ENCODE data around the gene IL36RN. TPM values are rescaled to one million over a fixed set of nuclear protein-coding genes. Genes with fewer than 3 reads are reported as not detected.

The IL36RN gene
- total and polyA plus RNA-seq, 9 donors, result not detected

DNA sequence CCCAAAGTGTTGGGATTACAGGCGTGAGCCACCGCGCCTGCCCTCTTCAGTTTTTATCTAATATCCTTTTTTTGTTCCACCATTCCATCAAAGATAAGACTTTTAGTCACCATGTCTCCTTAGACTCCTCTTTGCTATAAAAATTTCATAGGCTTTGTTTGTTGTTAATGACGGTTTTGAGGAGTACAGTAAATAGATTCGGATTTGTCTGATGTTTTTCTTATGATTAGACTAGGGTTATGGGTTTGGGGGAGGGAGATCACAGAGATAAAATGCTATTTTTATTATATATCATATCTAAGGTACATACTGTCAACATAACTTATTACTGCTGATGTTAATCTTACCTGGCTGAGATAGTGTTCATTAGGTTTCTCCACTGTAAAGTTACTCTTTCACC, 12.5 kb upstream of the IL36RN start:
- DNase-seq, result no peak
- Histone ChIP-seq H3K27me3 (no peaks in the 10 kb centered on the region), H3K4me1 (ENCODE audit: insufficient read depth) (no peaks in the 10 kb centered on the region), H3K36me3 (no peaks in the 10 kb centered on the region), H3K4me3 (no peak overlapping the region), H3K9me3 (no peaks in the 10 kb centered on the region), H3K27ac (no peak overlapping the region)
- 77 to 82% (median 81%) methylated on average over 5 of the region's 5 CpGs for WGBS, 3 donors
- no peak for TF ChIP-seq EP300 (IDR thresholded peaks at IDR 0.05)
- TF ChIP-seq POLR2A (IDR thresholded peaks at IDR 0.05), result no peak
- TF ChIP-seq, protein P1, sequence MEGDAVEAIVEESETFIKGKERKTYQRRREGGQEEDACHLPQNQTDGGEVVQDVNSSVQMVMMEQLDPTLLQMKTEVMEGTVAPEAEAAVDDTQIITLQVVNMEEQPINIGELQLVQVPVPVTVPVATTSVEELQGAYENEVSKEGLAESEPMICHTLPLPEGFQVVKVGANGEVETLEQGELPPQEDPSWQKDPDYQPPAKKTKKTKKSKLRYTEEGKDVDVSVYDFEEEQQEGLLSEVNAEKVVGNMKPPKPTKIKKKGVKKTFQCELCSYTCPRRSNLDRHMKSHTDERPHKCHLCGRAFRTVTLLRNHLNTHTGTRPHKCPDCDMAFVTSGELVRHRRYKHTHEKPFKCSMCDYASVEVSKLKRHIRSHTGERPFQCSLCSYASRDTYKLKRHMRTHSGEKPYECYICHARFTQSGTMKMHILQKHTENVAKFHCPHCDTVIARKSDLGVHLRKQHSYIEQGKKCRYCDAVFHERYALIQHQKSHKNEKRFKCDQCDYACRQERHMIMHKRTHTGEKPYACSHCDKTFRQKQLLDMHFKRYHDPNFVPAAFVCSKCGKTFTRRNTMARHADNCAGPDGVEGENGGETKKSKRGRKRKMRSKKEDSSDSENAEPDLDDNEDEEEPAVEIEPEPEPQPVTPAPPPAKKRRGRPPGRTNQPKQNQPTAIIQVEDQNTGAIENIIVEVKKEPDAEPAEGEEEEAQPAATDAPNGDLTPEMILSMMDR (IDR thresholded peaks at IDR 0.05), result no peak
- intact Hi-C loops (cut with DNase I), result no loop called here

DNA sequence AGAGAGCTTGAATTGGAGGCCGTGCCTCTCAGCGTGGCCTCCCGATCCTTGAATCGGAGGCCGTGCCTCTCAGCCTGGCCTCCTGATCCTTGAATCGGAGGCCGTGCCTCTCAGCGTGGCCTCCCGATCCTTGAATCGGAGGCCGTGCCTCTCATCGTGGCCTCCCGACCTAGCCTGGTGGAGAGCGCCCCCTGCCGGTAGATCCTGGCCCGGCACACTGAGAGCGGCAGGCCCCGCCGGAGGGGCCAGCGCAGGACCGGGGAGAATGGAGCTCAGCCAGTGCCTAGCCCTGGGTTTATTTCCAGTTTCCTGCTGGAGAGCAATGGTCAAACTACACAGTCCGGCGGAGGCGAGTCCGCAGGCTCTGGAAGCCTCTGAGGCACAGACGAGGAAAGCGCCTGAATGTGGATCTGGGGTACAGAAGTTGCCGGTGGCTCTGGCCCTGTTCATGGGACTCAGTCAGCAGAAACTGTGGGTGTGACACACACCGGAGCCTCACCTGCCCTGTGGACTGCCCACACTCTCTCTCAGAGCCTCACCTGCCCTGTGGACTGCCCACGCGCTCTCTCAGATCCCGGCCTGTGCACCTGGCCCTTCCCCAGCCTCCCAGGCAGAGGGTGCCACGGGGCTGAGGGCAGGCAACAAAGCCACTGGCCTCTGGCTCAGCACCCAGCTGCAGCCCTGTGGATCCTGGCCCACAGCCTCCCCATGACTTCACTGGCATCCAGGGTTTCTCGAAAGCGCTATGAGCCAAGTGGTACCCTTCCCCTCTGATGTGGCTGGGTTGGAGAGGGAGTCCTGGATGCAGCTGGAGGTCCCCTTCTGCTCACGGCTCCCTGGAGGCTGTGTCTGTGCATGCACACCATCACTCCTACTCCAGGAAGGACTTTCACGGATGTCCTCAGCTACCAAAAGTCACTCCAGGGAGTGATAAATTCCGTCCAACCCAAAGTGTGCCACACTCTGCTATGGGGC, 7.8 kb upstream of the IL36RN start:
- WGBS, 3 donors, result 87 to 92% (median 90%) methylated on average over 38 of the region's 38 CpGs
- no peak for DNase-seq
- intact Hi-C loops (cut with DNase I), result no loop called here

DNA sequence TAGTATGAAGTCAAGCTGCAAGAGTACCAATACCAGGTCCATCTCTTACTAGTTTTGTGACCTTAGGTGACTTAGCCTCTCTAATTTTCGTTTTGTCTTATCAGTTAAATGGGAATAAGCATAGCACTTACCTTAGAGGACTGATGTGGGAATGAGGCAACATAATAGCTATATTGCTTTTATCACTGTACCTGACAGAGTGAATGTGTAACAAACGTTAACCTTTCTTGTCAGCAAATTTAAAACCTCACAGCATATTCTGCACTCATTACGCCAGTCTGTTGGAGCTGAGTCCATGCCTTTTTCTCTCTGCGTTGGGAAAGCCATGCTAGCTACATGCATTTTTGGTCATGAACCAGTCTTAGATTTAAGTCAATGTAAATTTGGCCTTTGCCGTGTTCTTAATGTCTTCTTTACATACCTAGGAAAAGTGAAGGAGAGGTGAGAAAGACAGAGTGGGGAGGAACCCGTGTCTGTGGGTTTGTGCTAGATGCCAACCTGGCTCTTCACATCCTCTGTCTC, 6.5 kb upstream of the IL36RN start, which contains the start of gene IL36B:
TSS of gene IL36B (minus strand) at position 472 of the 522 bp plus-strand sequence.
- Histone ChIP-seq H3K9me3 (no peaks in the 10 kb centered on the region), H3K36me3 (no peaks in the 10 kb centered on the region), H3K4me1 (ENCODE audit: insufficient read depth) (no peaks in the 10 kb centered on the region), H3K27me3 (no peaks in the 10 kb centered on the region), H3K4me3 (no peak within 1 kb of the TSS), H3K27ac (no peak within 1 kb of the TSS)
- DNase-seq, result no peak
- TF ChIP-seq EP300 (IDR thresholded peaks at IDR 0.05) (no peak), POLR2A (IDR thresholded peaks at IDR 0.05) (no peak)
- TF ChIP-seq, protein P1 (IDR thresholded peaks at IDR 0.05), result no peak
- WGBS, 3 donors, result 61 to 71% (median 68%) methylated on average over 6 of the region's 6 CpGs
- intact Hi-C loops (cut with DNase I), result no loop called here

More for the DNA sequence above, 7.8 kb upstream of the IL36RN start:
- TF ChIP-seq, protein P1 (IDR thresholded peaks at IDR 0.05), result no peak
- TF ChIP-seq POLR2A (IDR thresholded peaks at IDR 0.05), result no peak
- no peak for TF ChIP-seq EP300 (IDR thresholded peaks at IDR 0.05)
- Histone ChIP-seq H3K36me3 (no peaks in the 10 kb centered on the region), H3K27ac (no peak overlapping the region), H3K27me3 (no peaks in the 10 kb centered on the region), H3K4me1 (ENCODE audit: insufficient read depth) (no peaks in the 10 kb centered on the region), H3K9me3 (no peaks in the 10 kb centered on the region), H3K4me3 (no peak overlapping the region)

DNA sequence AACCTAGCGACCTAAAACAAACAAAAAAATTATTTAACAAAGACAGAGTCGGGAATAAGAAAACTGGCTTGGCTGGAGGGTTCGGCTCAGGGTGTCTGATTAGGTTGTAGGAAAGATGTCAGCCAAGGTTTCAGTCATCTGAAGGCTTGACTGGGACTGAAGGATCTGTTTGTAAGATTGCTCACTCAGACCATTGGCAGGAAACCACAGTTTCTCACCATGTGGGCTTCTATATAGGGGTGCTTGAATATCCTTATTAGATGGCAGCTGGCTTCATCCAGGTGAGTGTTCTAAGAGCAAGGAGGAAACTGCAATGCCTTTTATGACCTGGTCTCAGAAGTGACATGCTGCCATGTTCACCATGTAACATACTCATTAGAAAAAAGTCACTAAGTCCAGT, 5.3 kb upstream of the IL36RN start:
- no peak overlapping the region for H3K27ac ChIP-seq
- no peaks in the 10 kb centered on the region for H3K9me3 ChIP-seq
- no peaks in the 10 kb centered on the region for H3K36me3 ChIP-seq
- H3K4me1 ChIP-seq (ENCODE audit: insufficient read depth), result no peaks in the 10 kb centered on the region
- DNase-seq, result no peak
- H3K4me3 ChIP-seq, result no peak overlapping the region
- 70 to 74% (median 71%) methylated on average over 3 of the region's 3 CpGs for WGBS, 3 donors
- no peak for TF ChIP-seq EP300 (IDR thresholded peaks at IDR 0.05)
- TF ChIP-seq, protein P1 (IDR thresholded peaks at IDR 0.05), result no peak
- intact Hi-C loops (cut with DNase I), result no loop called here
- no peaks in the 10 kb centered on the region for H3K27me3 ChIP-seq

Data from ovary (tissue), 9 donors.